Endothelial cell of umbilical vein (primary cell): Measurements from ENCODE around the gene CHURC1. TPM values are rescaled to one million over a fixed set of nuclear protein-coding genes. Genes with fewer than 3 reads are reported as not detected.

Experiments used
- BruUV-seq: library from RNA; stranded (reverse); fragments of 400-500 nt; replicated peaks from 2 replicates; lab custom pipeline; 2021; lab: Mats Ljungman, UMichigan
- CTCF ChIA-PET: fragments of 300-600, 350-600 bp; sonication (Branson Sonifier 250); formaldehyde crosslinking; loops from one replicate; lab custom pipeline; 2021; ENCODE audit warnings: antibody characterized with exemption, inconsistent platforms; lab: Charles Lee
- POLR2A ChIA-PET: fragments of 300-600, 350-600 bp; sonication (Branson Sonifier 250); formaldehyde crosslinking; loops from one replicate; lab custom pipeline; 2021; ENCODE audit warnings: antibody characterized with exemption, inconsistent platforms; lab: Charles Lee
- DNase-seq: peaks from one replicate; pipeline ENCODE4 v3.0.0-alpha.2; 2011; ENCODE audit warnings: low read depth, low spot score
- FAIRE-seq: peaks from 2 replicates; lab custom pipeline; 2011; peaks lifted over from hg19 to GRCh38; lab: Jason Lieb, UNC
- H2AFZ ChIP-seq: 2 replicates; pipeline ENCODE4 v1.6.0; 2012; ENCODE audit warnings: low read depth, low read length, control low read depth, inconsistent platforms
- H3K27ac ChIP-seq: 2 replicates; pipeline ENCODE4 v1.5.1; 2011; ENCODE audit warnings: low read depth, mild to moderate bottlenecking, control low read depth, low read length, moderate library complexity; ENCODE audit not compliant: insufficient read depth
- H3K27me3 ChIP-seq, 2 experiments: 2 replicates each; pipeline versions ENCODE4 v1.6.0 to v1.6.1; 2011; ENCODE audit warnings: low read length in 2 of 2, mixed read lengths in 1 of 2; ENCODE audit not compliant: control insufficient read depth in 2 of 2, insufficient read depth in 2 of 2
- H3K36me3 ChIP-seq, 2 experiments: 2 replicates in 1 of 2; 3 replicates in 1 of 2; pipeline ENCODE4 v1.5.1; 2011; ENCODE audit warnings: low read length in 2 of 2, mild to moderate bottlenecking in 1 of 2, moderate library complexity in 1 of 2; ENCODE audit not compliant: control insufficient read depth in 2 of 2, insufficient read depth in 2 of 2; ENCODE audit errors: extremely low read depth in 1 of 2
- H3K4me1 ChIP-seq: 3 replicates; pipeline ENCODE4 v1.5.1; 2011; ENCODE audit warnings: mild to moderate bottlenecking, low read length; ENCODE audit not compliant: control insufficient read depth, insufficient read depth; ENCODE audit errors: extremely low read depth
- H3K4me2 ChIP-seq: 2 replicates; pipeline ENCODE4 v1.6.1; 2011; ENCODE audit warnings: low read length, control low read depth, mixed read lengths; ENCODE audit not compliant: insufficient read depth
- H3K4me3 ChIP-seq, 3 experiments: fragments of 200-600 bp in 1 of 3; sonication (generic), shearing (Covaris generic) in 1 of 3; replicated peaks in 1 of 3; 2 replicates each; pipeline ENCODE4 v1.5.1; 2011 to 2016; ENCODE audit warnings: control low read depth in 3 of 3, low read length in 3 of 3, mild to moderate bottlenecking in 2 of 3, inconsistent platforms in 1 of 3, low read depth in 1 of 3, moderate library complexity in 1 of 3; ENCODE audit not compliant: insufficient read depth in 1 of 3
- H3K79me2 ChIP-seq: 2 replicates; pipeline ENCODE4 v1.6.0; 2012; ENCODE audit warnings: low read length, inconsistent platforms; ENCODE audit not compliant: control insufficient read depth, insufficient read depth
- H3K9ac ChIP-seq: replicated peaks from 2 replicates; pipeline ENCODE3; 2011; ENCODE audit warnings: low read length, control low read depth; ENCODE audit not compliant: insufficient read depth; ENCODE audit errors: extremely low read depth
- H3K9me1 ChIP-seq: replicated peaks from 3 replicates; pipeline ENCODE4 v1.6.0; 2011; ENCODE audit warnings: mild to moderate bottlenecking, low read length; ENCODE audit not compliant: control insufficient read depth, insufficient read depth; ENCODE audit errors: extremely low read depth
- H3K9me3 ChIP-seq: replicated peaks from 2 replicates; pipeline ENCODE4 v1.5.1; 2012; ENCODE audit warnings: low read length, inconsistent platforms; ENCODE audit not compliant: control insufficient read depth, insufficient read depth
- H4K20me1 ChIP-seq: replicated peaks from 2 replicates; pipeline ENCODE3; 2011; ENCODE audit warnings: mild to moderate bottlenecking, low read length; ENCODE audit not compliant: control insufficient read depth, insufficient read depth; ENCODE audit errors: extremely low read depth
- FOS ChIP-seq: IDR thresholded peaks from 2 replicates; pipeline ENCODE4 v1.6.1; 2011; ENCODE audit warnings: mild to moderate bottlenecking, low read length, moderate library complexity, borderline replicate concordance; ENCODE audit not compliant: insufficient read depth
- GATA2 ChIP-seq: IDR thresholded peaks from 2 replicates; pipeline ENCODE4 v1.7.0; 2011; ENCODE audit warnings: low read depth, mild to moderate bottlenecking, moderate library complexity, mixed read lengths, low read length; ENCODE audit not compliant: insufficient read length, insufficient read depth
- JUN ChIP-seq: IDR thresholded peaks from 2 replicates; pipeline ENCODE4 v1.6.1; 2011; ENCODE audit warnings: borderline replicate concordance, low read depth; ENCODE audit not compliant: insufficient read length, insufficient read depth
- MYC ChIP-seq: IDR thresholded peaks from one replicate; pipeline ENCODE4 v1.6.1; 2011; ENCODE audit warnings: mild to moderate bottlenecking, low read depth, low read length
- dilution Hi-C: fragments of 300-500 bp; cut with MboI; formaldehyde crosslinking; loops from one replicate; pipeline ENCODE4 v1.15.0; 2019; ENCODE audit warnings: low sequenced_read_pairs; ENCODE audit not compliant: extremely low pct_ligation_motif_present
- intact Hi-C: fragments of 100-400 bp; cut with micrococcal nuclease; formaldehyde crosslinking; loops from one replicate; pipeline ENCODE4 v1.10.0; 2022
- polyA plus RNA-seq, 4 experiments: library from polyadenylated mRNA; depleted of rRNA in 3 of 4; stranded (reverse) in 3 of 4; unstranded in 1 of 4; fragments of >200 nt; gene quantifications; 2 replicates each; pipeline versions ENCODE4 v1.2.1 to v1.2.3, GENCODE V29; 2011 to 2012; ENCODE audit warnings: missing spikeins in 1 of 4
- total RNA-seq: library from RNA; stranded (reverse); gene quantifications from 2 replicates; pipeline ENCODE4 v1.2.3, GENCODE V29; 2021
- TF ChIP-seq, protein P1 (sequence below), 2 donors: IDR thresholded peaks; 1 replicate in 1 of 2; 2 replicates in 1 of 2; pipeline ENCODE4 v1.5.1; 2011; ENCODE audit warnings: low read length in 2 of 2, mild to moderate bottlenecking in 2 of 2, moderate library complexity in 2 of 2, control low read depth in 1 of 2, inconsistent platforms in 1 of 2, low read depth in 1 of 2; ENCODE audit not compliant: insufficient read depth in 1 of 2; ENCODE audit errors: extremely low read depth in 1 of 2
- TF ChIP-seq, protein P2 (sequence below): IDR thresholded peaks from 2 replicates; pipeline ENCODE4 v1.6.1; 2011; ENCODE audit not compliant: insufficient read depth, insufficient read length

CHURC1 gene
- total and polyA plus RNA-seq, 2 donors (not counting 3 experiments of a cell fraction or from before 2014, with no cell fraction given), result 44.4 to 62.2 TPM

GRCh38 chr14:64960762-64961276 lies 46.6 kb downstream of the CHURC1 start:
- FAIRE-seq (no peak), DNase-seq (no peak)
- H3K4me3 ChIP-seq, result no peak overlapping the region
- H3K4me2 ChIP-seq, result no peak overlapping the region
- H2AFZ ChIP-seq, result no peak overlapping the region
- POLR2A ChIA-PET, result no interaction called here
- intact Hi-C loops, result no loop called here
- H3K79me2 ChIP-seq, result no peaks in the 10 kb centered on the region
- TF ChIP-seq FOS (no peak), GATA2 (no peak), MYC (no peak), JUN (no peak)
- TF ChIP-seq, protein P1, sequence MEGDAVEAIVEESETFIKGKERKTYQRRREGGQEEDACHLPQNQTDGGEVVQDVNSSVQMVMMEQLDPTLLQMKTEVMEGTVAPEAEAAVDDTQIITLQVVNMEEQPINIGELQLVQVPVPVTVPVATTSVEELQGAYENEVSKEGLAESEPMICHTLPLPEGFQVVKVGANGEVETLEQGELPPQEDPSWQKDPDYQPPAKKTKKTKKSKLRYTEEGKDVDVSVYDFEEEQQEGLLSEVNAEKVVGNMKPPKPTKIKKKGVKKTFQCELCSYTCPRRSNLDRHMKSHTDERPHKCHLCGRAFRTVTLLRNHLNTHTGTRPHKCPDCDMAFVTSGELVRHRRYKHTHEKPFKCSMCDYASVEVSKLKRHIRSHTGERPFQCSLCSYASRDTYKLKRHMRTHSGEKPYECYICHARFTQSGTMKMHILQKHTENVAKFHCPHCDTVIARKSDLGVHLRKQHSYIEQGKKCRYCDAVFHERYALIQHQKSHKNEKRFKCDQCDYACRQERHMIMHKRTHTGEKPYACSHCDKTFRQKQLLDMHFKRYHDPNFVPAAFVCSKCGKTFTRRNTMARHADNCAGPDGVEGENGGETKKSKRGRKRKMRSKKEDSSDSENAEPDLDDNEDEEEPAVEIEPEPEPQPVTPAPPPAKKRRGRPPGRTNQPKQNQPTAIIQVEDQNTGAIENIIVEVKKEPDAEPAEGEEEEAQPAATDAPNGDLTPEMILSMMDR (IDR thresholded peaks at IDR 0.05; ENCODE audit: extremely low read depth in 1 of 2, insufficient read depth in 1 of 2, low read depth in 1 of 2, low read length in 2 of 2), result no peak
- TF ChIP-seq, protein P2, sequence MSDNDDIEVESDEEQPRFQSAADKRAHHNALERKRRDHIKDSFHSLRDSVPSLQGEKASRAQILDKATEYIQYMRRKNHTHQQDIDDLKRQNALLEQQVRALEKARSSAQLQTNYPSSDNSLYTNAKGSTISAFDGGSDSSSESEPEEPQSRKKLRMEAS, result no peak
- dilution Hi-C loops, result no loop called here
- no peak overlapping the region for H3K9ac ChIP-seq
- no peaks in the 10 kb centered on the region for H3K36me3 ChIP-seq
- CTCF ChIA-PET, result interaction anchor here (1.1 kb wide), 1 partner anchor 59 kb away, joined by 5 read pairs; no protein-coding TSS in a partner anchor
- H3K9me3 ChIP-seq, result no peaks in the 10 kb centered on the region
- no peaks in the 10 kb centered on the region for H3K27me3 ChIP-seq
- H3K27ac ChIP-seq, result no peak overlapping the region
- H3K4me1 ChIP-seq, result peaks cover 5% of the 10 kb centered on the region
- H3K9me1 ChIP-seq, result no peaks in the 10 kb centered on the region
- BruUV-seq, result no TSS peak
- no peaks in the 10 kb centered on the region for H4K20me1 ChIP-seq
